Activated CD8-positive, alpha-beta memory T cell treated with anti-CD3 and anti-CD28 coated beads for 24 hours (primary cell): Measurements from ENCODE around the gene LRPAP1.
"Not testable (repeated sequence)": the region's sequence is repeated elsewhere in the genome, so short reads cannot be mapped to it uniquely, and the experiment has no call there.

ENCODE experiments used
- DNase-seq: peaks from one replicate; pipeline ENCODE4 v3.0.0-alpha.2; 2020

The LRPAP1 gene

GRCh38 chr4:3559381-3560290, 27.4 kb upstream of the LRPAP1 start:
- DNase-seq = not testable (repeated sequence)

GRCh38 chr4:3558514-3558836, 26.3 kb upstream of the LRPAP1 start:
- not testable (repeated sequence) for DNase-seq

GRCh38 chr4:3557676-3558513, 25.7 kb upstream of the LRPAP1 start:
- DNase-seq = not testable (repeated sequence)

DNA sequence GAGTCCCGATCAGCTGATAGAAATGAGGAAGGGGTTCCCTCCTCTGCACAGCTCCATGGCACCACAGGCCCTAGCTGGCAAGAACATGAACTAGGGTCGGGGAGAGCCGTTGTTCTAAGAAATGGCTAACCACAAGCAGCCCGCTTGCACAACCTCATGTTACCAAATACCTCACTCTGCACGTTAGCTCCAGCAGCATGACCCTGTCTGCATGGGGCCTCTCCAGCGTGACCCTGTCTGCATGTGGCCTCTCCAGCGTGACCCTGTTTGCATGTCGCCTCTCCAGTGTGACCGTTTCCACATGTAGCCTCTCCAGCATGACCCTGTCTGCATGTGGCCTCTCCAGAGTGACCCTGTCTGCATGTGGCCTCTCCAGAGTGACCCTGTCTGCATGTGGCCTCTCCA, 24.9 kb upstream of the LRPAP1 start:
- DNase-seq = not testable (repeated sequence)

DNA sequence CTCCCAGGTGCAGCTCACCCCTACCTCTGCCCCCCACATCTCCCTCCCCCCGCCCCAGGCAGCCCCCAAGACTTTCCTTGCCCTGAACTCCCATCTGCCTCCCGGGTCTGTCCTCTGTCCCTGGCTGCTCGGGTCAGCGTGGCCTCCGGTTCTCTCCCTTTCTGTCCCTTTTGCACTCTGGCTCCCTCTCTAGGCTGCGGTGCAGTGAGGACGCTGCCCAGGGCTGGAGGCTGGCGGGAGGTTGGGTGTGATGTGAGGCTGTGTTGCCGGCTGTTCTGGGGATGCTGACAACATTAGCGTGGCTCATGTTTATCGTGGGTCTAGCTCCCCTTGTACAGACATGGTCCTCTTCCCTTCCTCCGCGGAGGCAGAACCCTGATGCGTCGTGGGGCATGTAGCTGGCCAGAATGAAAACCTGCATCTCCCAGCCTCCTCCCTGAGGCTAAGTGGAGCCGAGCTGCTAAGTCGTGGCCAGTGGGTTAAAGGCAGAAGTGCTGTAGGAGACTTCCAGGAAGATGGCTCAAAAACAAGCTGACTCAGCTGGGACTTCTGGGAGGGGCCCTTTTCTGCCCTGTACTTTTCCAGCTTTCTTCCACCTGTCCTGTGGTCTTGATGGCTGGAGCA, 24.1 kb upstream of the LRPAP1 start:
- DNase-seq = not testable (repeated sequence)

DNA sequence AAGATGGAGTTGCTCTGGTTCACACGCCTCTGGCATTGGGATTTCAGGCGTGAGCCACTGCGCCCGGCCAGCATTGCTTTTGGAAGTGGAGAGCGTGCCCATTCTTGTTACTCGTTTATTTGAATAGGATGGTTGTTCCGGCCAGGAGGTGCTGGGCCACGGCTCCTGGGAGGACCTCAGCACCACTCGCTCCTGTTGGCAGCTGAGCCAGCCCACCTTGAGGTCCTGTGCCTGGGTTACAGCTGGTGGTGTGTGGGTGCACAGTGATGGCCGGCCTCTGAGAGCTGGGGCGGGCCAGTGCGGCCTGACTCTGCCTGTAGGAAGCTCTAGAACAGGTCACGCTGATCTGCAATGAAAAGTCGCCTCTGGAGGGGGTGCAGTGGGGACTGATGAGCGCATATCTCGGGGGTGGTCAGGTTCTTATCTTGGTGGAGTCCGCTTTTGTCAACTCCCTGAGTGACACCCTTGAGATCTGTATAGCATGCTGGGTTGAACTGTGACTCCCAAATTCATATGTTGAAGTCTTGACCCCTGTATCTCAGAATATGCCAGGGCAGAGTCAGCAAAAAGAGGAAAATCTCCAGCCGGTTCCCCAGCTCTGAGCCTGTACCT, 23.3 kb upstream of the LRPAP1 start:
- not testable (repeated sequence) for DNase-seq

DNA sequence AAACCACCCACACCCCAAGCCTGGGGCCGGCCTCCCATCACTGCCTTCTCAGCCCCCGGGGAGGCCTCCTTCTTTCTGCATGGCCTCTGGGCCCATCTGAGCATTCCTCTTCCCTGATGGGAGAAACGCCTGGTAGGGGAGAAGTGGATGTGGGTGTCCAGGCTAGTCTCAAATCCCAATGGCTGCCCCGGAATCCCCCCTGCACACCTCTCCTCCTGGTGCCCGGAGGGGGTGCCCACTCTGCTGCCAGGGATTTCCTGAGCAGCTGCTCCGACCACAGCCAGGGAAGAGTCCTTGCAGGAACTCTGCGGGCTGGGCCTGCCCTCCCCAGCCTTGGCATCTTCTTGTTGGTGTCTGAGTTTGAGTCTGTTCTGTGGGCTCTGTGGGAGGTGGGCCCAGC, 19.1 kb upstream of the LRPAP1 start:
- DNase-seq = not testable (repeated sequence)

DNA sequence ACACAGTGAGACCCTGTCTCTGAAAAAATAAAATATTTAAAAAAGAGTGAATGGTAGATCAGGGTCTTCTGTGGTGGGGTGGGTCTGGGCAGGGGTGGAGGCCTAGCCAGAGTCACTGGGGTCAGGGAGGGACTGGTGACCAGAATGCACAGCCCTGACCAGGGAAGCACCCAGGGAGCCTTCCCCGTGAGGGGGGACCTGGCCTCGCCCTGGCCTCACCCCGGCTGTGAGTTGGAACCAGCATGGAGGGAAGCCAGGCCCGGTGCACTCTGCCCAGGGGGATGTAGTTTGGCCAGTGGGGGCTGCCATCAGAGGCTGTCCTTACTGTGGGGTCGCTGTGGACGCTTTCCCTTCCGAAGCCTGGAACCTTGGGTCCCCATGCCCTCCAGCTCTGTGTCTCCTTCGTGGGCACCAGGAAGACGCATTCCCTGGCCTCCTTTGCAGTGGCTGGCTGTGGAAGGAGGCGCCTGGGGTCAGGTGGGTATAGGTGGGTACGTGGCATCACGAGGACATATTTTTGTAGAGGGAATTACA, 18.6 kb upstream of the LRPAP1 start:
- DNase-seq = not testable (repeated sequence)

DNA sequence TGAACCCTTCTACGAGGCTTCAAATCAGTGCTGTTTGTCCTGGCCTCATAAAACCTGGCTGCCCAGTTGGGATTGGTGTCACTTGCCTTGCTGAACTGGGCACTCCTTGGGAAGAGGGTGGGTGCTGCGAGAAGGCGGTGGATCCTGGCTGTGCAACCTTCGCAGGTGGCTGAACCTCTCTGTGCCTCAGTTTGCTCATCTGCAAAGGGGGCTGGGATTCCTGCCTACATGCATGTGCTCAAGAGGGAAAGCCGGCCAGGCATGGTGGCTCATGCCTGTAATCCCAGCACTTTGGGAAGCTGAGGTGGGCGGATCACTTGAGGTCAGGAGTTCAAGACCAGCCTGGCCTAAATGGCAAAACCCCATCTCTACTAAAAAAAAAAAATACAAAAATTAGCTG, 17.8 kb upstream of the LRPAP1 start:
- not testable (repeated sequence) for DNase-seq

- DNase-seq = not testable (repeated sequence)
Observed at GRCh38 chr4:3549694-3550001, 17.4 kb upstream of the LRPAP1 start.

GRCh38 chr4:3548991-3549693, 16.9 kb upstream of the LRPAP1 start:
- DNase-seq = not testable (repeated sequence)

DNA sequence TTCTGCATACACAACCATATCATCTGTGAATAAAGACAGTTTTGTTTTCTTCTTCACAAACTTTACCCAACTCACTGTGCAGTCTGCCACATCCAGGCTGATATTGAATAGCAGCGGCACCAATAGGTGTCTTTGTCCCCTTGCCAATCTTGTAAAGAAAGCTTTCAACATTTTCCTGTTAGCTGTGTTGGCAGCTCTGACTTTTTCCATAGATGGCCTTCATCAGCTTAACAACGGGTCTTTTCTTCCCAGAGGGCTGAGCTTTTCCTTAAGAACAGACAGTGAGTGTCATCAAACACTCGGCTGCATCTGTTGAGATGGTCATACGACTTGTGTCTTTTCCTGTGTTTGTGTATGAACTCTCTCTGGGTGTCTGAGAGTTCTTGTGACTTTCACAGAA, 14.5 kb upstream of the LRPAP1 start:
- DNase-seq = not testable (repeated sequence)

- not testable (repeated sequence) for DNase-seq
Observed at GRCh38 chr4:3545351-3545750, 13.1 kb upstream of the LRPAP1 start.

GRCh38 chr4:3544259-3545025, 12.2 kb upstream of the LRPAP1 start:
- DNase-seq = not testable (repeated sequence)

GRCh38 chr4:3543415-3543814, 11.2 kb upstream of the LRPAP1 start:
- not testable (repeated sequence) for DNase-seq

GRCh38 chr4:3538906-3539305, 6.7 kb upstream of the LRPAP1 start:
- not testable (repeated sequence) for DNase-seq

DNA sequence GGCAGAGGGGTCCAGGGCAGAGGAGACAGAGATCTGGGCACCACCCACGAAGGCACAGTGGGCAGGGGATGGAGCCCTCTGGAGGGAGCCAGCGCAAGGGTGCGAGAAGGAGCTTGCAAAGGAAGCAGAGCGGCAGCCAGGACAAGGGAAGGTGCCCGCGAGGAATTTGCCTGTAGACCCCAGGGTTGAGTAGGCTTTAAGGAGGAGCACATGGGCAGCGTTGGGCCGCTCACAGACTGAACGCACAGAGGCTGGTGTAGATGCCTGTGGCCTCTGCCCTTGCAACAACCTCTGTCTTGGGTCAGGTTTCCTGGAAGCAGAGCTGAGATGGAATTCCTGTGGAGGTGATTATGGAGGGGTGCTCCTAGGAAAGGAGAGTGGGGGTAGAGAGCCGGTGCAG, 3.6 kb upstream of the LRPAP1 start:
- not testable (repeated sequence) for DNase-seq

- no peak for DNase-seq
Observed at GRCh38 chr4:3533423-3533820, 1.2 kb upstream of the LRPAP1 start.

- no peak for DNase-seq
Observed at GRCh38 chr4:3532751-3533422, 665 bp upstream of the LRPAP1 start.

DNA sequence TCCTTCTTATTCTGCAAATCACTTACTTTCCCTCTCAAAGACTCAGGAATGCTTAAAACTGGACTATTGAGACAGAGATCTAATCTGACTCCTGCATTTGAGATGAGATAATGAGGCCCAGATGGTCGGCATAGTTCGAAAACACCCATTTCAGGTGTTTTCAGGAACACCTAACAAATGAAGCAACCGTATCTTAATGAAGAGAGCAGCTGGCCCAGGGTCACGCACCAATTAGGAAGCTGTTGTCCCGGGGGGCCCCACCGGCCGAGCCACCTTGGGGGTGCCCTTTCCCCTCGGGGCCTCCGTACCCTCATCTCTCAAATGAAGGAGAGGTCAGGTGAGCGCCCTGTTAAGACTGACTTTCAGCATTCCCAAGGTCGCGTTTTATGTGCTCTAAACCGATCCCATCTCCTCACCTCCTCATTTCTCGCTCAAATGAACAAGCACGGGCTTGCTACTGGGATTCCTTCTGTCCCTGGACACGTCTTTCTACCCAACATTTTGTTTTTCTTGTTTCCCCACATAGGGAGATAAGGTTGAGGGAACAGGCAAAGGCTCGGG, 824 bp downstream of the LRPAP1 start:
- no peak for DNase-seq
